Placental epithelial cell (primary cell): ENCODE data around the gene DIABLO. TPM values are rescaled to one million over a fixed set of nuclear protein-coding genes. Genes with fewer than 3 reads are reported as not detected.

Experiments used
- small RNA-seq: library from RNA; depleted of rRNA; stranded (forward); fragments of <200 nt; gene quantifications from one replicate; pipeline ENCODE3, GENCODE V24; 2012
- total RNA-seq: library from RNA; depleted of rRNA; stranded (reverse); fragments of >200 nt; gene quantifications from 2 replicates; pipeline ENCODE4 v1.2.3, GENCODE V29; 2012

DIABLO gene
- total RNA-seq = 84.3 and 88.7 TPM in 2 replicates

GRCh38 chr12:122225683-122226365, at the start of gene DIABLO:
DIABLO (minus strand) TSS chr12:122226052; CDS start chr12:122226014, 38 bp downstream.

GRCh38 chr12:122266230-122266901, 40.5 kb upstream of the DIABLO start, which contains the start of gene VPS33A:
VPS33A (minus strand) TSS chr12:122266494; CDS start chr12:122266408, 86 bp downstream.

DNA sequence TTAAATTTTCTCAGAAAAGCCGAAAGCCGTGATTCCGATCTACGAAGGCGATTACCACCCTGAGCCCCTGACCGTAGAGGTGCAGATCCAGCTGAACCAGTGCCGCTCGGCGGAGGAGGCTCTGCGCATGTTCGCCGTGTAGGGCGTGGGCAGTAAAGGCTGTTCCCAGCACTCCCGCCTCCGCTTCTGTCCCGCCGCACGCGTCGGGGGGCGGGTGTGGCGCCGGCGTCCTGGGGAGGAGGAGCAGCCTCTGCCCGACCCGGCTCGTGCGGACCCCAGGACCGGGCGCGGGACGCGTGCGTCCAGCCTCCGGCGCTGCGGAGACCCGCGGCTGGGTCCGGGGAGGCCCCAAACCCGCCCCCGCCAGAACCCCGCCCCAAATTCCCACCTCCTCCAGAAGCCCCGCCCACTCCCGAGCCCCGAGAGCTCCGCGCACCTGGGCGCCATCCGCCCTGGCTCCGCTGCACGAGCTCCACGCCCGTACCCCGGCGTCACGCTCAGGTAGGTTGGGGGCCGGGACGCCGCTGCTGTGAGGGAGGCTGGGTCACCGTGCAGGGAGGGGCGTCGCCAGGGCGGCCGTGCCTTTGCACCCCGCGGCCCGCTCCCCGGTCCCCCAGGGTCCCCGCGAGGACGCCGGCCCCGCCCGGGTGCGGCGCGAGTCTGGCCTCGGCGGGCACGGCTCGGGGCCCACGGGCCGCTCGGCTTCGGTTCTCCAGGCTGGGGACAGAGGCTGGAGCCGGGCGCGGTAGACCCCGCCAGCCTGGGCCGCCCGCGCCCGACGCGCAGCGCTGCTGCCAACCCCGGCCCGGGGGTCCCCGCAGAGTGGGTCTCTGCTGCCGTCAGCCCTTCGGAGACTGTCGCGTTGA, 22.3 kb downstream of the DIABLO start, which contains the start of gene B3GNT4:
Gene B3GNT4, plus strand, starts transcription at position 409 of the 866 bp plus-strand sequence. CDS start 910 bp downstream, outside the sequence.

GRCh38 chr12:122182887-122183587, 42.8 kb downstream of the DIABLO start, which contains the start of gene LRRC43:
LRRC43 (plus strand) TSS chr12:122183123; CDS start chr12:122183145, 22 bp downstream.

DNA sequence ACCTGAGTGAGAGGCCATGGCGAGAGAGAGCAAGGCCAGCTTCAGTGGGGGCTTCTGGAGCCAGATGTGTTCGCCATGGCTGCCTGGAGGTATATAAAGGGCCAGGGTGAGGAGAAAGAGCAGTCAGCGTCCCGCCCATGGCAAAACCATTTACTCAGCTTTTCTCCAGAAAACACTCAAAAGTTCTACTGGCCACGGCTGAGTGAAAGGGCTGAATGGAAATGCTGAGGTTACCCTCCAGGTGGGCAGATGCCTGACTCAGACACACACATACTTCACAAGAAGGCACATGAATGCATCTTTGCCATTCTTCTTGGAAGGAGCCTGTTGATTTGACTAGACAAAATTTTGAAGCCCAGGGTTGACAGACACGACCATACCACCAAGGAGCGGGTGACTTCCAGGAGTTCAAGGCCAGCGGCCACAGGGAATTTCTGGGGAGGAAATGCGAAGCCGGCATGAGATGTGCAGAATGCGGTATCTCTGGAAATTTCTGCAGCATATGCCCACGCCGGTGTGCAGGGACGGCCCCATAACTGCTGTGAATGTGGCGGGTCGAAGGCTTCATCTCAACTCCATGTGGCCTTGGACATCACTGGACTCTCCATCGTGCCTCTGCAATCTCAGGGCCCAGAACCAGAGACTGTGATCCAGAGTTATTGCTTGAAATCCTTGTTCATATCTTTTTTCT, 51.6 kb downstream of the DIABLO start, which contains the start of gene IL31:
Gene IL31, minus strand, starts transcription at position 67 of the 691 bp plus-strand sequence. Its CDS starts 49 bp downstream, at position 18.

Small RNA genes lying within 50 kb of the gene (small RNA-seq; reads per million reads assigned to genes)
- gene DIABLO = 0.83 reads per million, percentile 49 among the genes with 10 or more reads in this experiment

Other genes with a start within 250 kb of the DIABLO start
- gene BCL7A, start 204.2 kb downstream of the DIABLO start, total RNA-seq = 0.54 and 1.2 TPM in 2 replicates
- 11.4 and 15.6 TPM in 2 replicates for gene MLXIP, start 147.3 kb downstream of the DIABLO start, total RNA-seq
- not detected in 2 replicates for gene IL31, start 51.8 kb downstream of the DIABLO start, total RNA-seq
- 0.22 and 1.2 TPM in 2 replicates for gene LRRC43, start 42.9 kb downstream of the DIABLO start, total RNA-seq
- 0.39 and 0.87 TPM in 2 replicates for gene B3GNT4, start 22.3 kb downstream of the DIABLO start, total RNA-seq
- 24.3 and 27.2 TPM in 2 replicates for gene VPS33A, start 40.4 kb upstream of the DIABLO start, total RNA-seq
- 55.6 and 82.4 TPM in 2 replicates for gene CLIP1, start 196.6 kb upstream of the DIABLO start, total RNA-seq